Nephron (organoid): ENCODE results near the gene COL8A2.

ENCODE experiments used
- H3K27ac Mint-ChIP-seq, 3 experiments: 2 replicates each; pipeline ENCODE4 v1.8.0; 2020; ENCODE audit warnings: mixed read lengths in 3 of 3, mild to moderate bottlenecking in 2 of 3, moderate library complexity in 1 of 3
- H3K27me3 Mint-ChIP-seq: 2 replicates; pipeline ENCODE4 v1.8.0; 2021; ENCODE audit warnings: low read depth, mild to moderate bottlenecking, moderate library complexity, mixed read lengths
- H3K36me3 Mint-ChIP-seq: 2 replicates; pipeline ENCODE4 v1.8.0; 2020; ENCODE audit warnings: low read depth, mixed read lengths
- H3K4me1 Mint-ChIP-seq: 2 replicates; pipeline ENCODE4 v1.8.0; 2020; ENCODE audit warnings: mixed read lengths
- H3K4me3 Mint-ChIP-seq, 3 experiments: 2 replicates each; pipeline ENCODE4 v1.8.0; 2020; ENCODE audit warnings: mild to moderate bottlenecking in 3 of 3, mixed read lengths in 3 of 3, moderate library complexity in 2 of 3
- H3K9me3 Mint-ChIP-seq: 2 replicates; pipeline ENCODE4 v1.8.0; 2020; ENCODE audit warnings: mixed read lengths
- CTCF ChIP-seq, 3 experiments: fragments of 200-600 bp; sonication (generic); IDR thresholded peaks; one replicate each; pipeline ENCODE4 v1.5.0; 2021; ENCODE audit warnings: antibody characterized with exemption in 3 of 3; ENCODE audit not compliant: unreplicated experiment in 3 of 3

Gene COL8A2

GRCh38 chr1:36068866-36069265 is 56.2 kb downstream of the COL8A2 start:
- no peak for TF ChIP-seq CTCF (IDR thresholded peaks at IDR 0.05; ENCODE audit: unreplicated experiment in 3 of 3)
- Mint-ChIP-seq H3K9me3 (no peaks in the 10 kb centered on the region), H3K27ac (no peak overlapping the region), H3K36me3 (no peaks in the 10 kb centered on the region), H3K4me3 (no peak overlapping the region), H3K4me1 (no peaks in the 10 kb centered on the region), H3K27me3 (no peaks in the 10 kb centered on the region)

- Mint-ChIP-seq H3K36me3 (no peaks in the 10 kb centered on the region), H3K9me3 (no peaks in the 10 kb centered on the region), H3K27ac (no peak overlapping the region), H3K27me3 (no peaks in the 10 kb centered on the region), H3K4me3 (no peak overlapping the region), H3K4me1 (no peaks in the 10 kb centered on the region)
- TF ChIP-seq CTCF (IDR thresholded peaks at IDR 0.05; ENCODE audit: unreplicated experiment in 3 of 3) = no peak
These were observed 57.2 kb downstream of the COL8A2 start for GRCh38 chr1:36067871-36068270.

- TF ChIP-seq CTCF (IDR thresholded peaks at IDR 0.05; ENCODE audit: unreplicated experiment in 3 of 3) = no peak
- Mint-ChIP-seq H3K27me3 (no peaks in the 10 kb centered on the region), H3K4me1 (no peaks in the 10 kb centered on the region), H3K4me3 (no peak overlapping the region), H3K36me3 (no peaks in the 10 kb centered on the region), H3K27ac (no peak overlapping the region), H3K9me3 (no peaks in the 10 kb centered on the region)
These were observed 62.7 kb downstream of the COL8A2 start for GRCh38 chr1:36062315-36062714.

- H3K4me1 Mint-ChIP-seq = no peaks in the 10 kb centered on the region
- no peak overlapping the region for H3K4me3 Mint-ChIP-seq
- H3K9me3 Mint-ChIP-seq = no peaks in the 10 kb centered on the region
- H3K36me3 Mint-ChIP-seq = peaks cover 27% of the 10 kb centered on the region
- H3K27me3 Mint-ChIP-seq = no peaks in the 10 kb centered on the region
- H3K27ac Mint-ChIP-seq = no peak overlapping the region
- TF ChIP-seq CTCF (IDR thresholded peaks at IDR 0.05; ENCODE audit: unreplicated experiment in 3 of 3) = no peak
These were observed 69.3 kb downstream of the COL8A2 start for GRCh38 chr1:36055706-36056105.

GRCh38 chr1:36053978-36054377 is 71.0 kb downstream of the COL8A2 start:
- no peaks in the 10 kb centered on the region for H3K27me3 Mint-ChIP-seq
- no peak overlapping the region for H3K4me3 Mint-ChIP-seq
- no peaks in the 10 kb centered on the region for H3K9me3 Mint-ChIP-seq
- no peak for TF ChIP-seq CTCF (IDR thresholded peaks at IDR 0.05; ENCODE audit: unreplicated experiment in 3 of 3)
- no peaks in the 10 kb centered on the region for H3K4me1 Mint-ChIP-seq
- no peak overlapping the region for H3K27ac Mint-ChIP-seq
- H3K36me3 Mint-ChIP-seq = peaks cover 37% of the 10 kb centered on the region

GRCh38 chr1:36051821-36052220 is 73.2 kb downstream of the COL8A2 start:
- H3K27me3 Mint-ChIP-seq = no peaks in the 10 kb centered on the region

More at GRCh38 chr1:36051821-36052220, 73.2 kb downstream of the COL8A2 start:
- Mint-ChIP-seq H3K27ac (no peak overlapping the region), H3K4me3 (no peak overlapping the region), H3K36me3 (peaks cover 58% of the 10 kb centered on the region), H3K4me1 (no peaks in the 10 kb centered on the region), H3K9me3 (no peaks in the 10 kb centered on the region)
- TF ChIP-seq CTCF (IDR thresholded peaks at IDR 0.05; ENCODE audit: unreplicated experiment in 3 of 3) = no peak
